KOPT-K1 (cell line): ENCODE results near the gene METAP1.
A peak's percentile ranks its signal among the peaks of the same experiment; 100 is the strongest.
"Not testable (repeated sequence)": the region's sequence is repeated elsewhere in the genome, so short reads cannot be mapped to it uniquely, and the experiment has no call there.

Experiments used
- H3K27ac ChIP-seq: fragments of 200-600 bp; sonication (generic); 2 replicates; pipeline ENCODE4 v1.5.1; 2016; ENCODE audit warnings: antibody characterized with exemption, mild to moderate bottlenecking, low read depth, low read length; ENCODE audit not compliant: poor library complexity, severe bottlenecking
- H3K36me3 ChIP-seq: fragments of 200-600 bp; sonication (generic); 2 replicates; pipeline ENCODE4 v1.5.1; 2017; ENCODE audit warnings: antibody characterized with exemption, mild to moderate bottlenecking, low read length, moderate library complexity; ENCODE audit not compliant: insufficient read depth
- H3K9me3 ChIP-seq: fragments of 200-600 bp; sonication (generic); 2 replicates; pipeline ENCODE4 v1.5.1; 2017; ENCODE audit warnings: antibody characterized with exemption, low read length, mild to moderate bottlenecking; ENCODE audit not compliant: insufficient read depth, poor library complexity, severe bottlenecking

Gene METAP1

GRCh38 chr4:99088481-99089365, 93.2 kb downstream of the METAP1 start, which contains the start of gene ADH5:
ADH5 (minus strand) TSS chr4:99088788; CDS start chr4:99088700, 88 bp downstream.
- Histone ChIP-seq H3K36me3 (peaks cover 21% of the 10 kb centered on the region), H3K27ac (peak within 1 kb of the TSS; percentile 85), H3K9me3 (no peaks in the 10 kb centered on the region)

- Histone ChIP-seq H3K27ac (no peak overlapping the region), H3K9me3 (no peaks in the 10 kb centered on the region), H3K36me3 (peaks cover 2% of the 10 kb centered on the region; the same call in 1 of the 2 replicates)
Observed at GRCh38 chr4:99090481-99091215, 95.1 kb downstream of the METAP1 start.

GRCh38 chr4:99091216-99091575, 95.7 kb downstream of the METAP1 start:
- H3K9me3 ChIP-seq = no peaks in the 10 kb centered on the region
- no peaks in the 10 kb centered on the region for H3K36me3 ChIP-seq
- H3K27ac ChIP-seq = no peak overlapping the region

GRCh38 chr4:99091841-99092240, 96.3 kb downstream of the METAP1 start:
- H3K36me3 ChIP-seq, H3K27ac ChIP-seq, H3K9me3 ChIP-seq: not testable (repeated sequence)

GRCh38 chr4:99099311-99099710, 103.8 kb downstream of the METAP1 start:
- no peaks in the 10 kb centered on the region for H3K9me3 ChIP-seq

GRCh38 chr4:99099814-99100213, 104.3 kb downstream of the METAP1 start:
- H3K27ac ChIP-seq, H3K9me3 ChIP-seq, H3K36me3 ChIP-seq: not testable (repeated sequence)

More at GRCh38 chr4:99099311-99099710, 103.8 kb downstream of the METAP1 start:
- H3K36me3 ChIP-seq = no peaks in the 10 kb centered on the region
- no peak overlapping the region for H3K27ac ChIP-seq

GRCh38 chr4:99100876-99101275, 105.4 kb downstream of the METAP1 start:
- H3K36me3 ChIP-seq = no peaks in the 10 kb centered on the region
- no peaks in the 10 kb centered on the region for H3K9me3 ChIP-seq
- no peak overlapping the region for H3K27ac ChIP-seq

GRCh38 chr4:99102634-99103033, 107.1 kb downstream of the METAP1 start:
- no peaks in the 10 kb centered on the region for H3K9me3 ChIP-seq
- no peak overlapping the region for H3K27ac ChIP-seq
- no peaks in the 10 kb centered on the region for H3K36me3 ChIP-seq

GRCh38 chr4:99103166-99103565, 107.6 kb downstream of the METAP1 start:
- H3K9me3 ChIP-seq = no peaks in the 10 kb centered on the region
- H3K27ac ChIP-seq = no peak overlapping the region
- H3K36me3 ChIP-seq = no peaks in the 10 kb centered on the region

GRCh38 chr4:99104153-99104552, 108.6 kb downstream of the METAP1 start:
- Histone ChIP-seq H3K36me3 (no peaks in the 10 kb centered on the region), H3K9me3 (no peaks in the 10 kb centered on the region), H3K27ac (no peak overlapping the region)

GRCh38 chr4:99109286-99109685, 113.8 kb downstream of the METAP1 start:
- H3K27ac ChIP-seq, H3K9me3 ChIP-seq, H3K36me3 ChIP-seq: not testable (repeated sequence)
